ENCODE data around the gene RASL10B. TPM values are rescaled to one million over a fixed set of nuclear protein-coding genes. Genes with fewer than 3 reads are reported as not detected.

RASL10B gene
- total and polyA plus RNA-seq, 7 donors, result 3.4 to 10.7 (median 6.8) TPM

- H3K9me3 ChIP-seq, result no peaks in the 10 kb centered on the region
- H3K4me3 ChIP-seq, result peak overlapping the region; percentile 68
- H3K4me1 ChIP-seq, result peaks cover 6% of the 10 kb centered on the region
- TF ChIP-seq CTCF (IDR thresholded peaks at IDR 0.05), result no peak
- WGBS, 3 donors, result 13 to 31% (median 22%) methylated on average over 23 to 45 of the region's 47 CpGs
- H3K27me3 ChIP-seq (ENCODE audit: insufficient read depth in 3 of 3, low read length in 2 of 3), result no peaks in the 10 kb centered on the region
- intact Hi-C loops (cut with DNase I), result no loop called here
- DNase-seq (no peak), ATAC-seq (peak; percentile 37 to 46 (median 46))
- H3K36me3 ChIP-seq (ENCODE audit: insufficient read depth in 1 of 2, low read depth in 1 of 2), result no peaks in the 10 kb centered on the region
- H3K27ac ChIP-seq, result peak overlapping the region; percentile 47
These were observed 722 bp downstream of the RASL10B start for GRCh38 chr17:35731917-35732805.

- ATAC-seq (peak in 1 of 4 donors; percentile 2), DNase-seq (no peak)
- no peak overlapping the region for H3K27ac ChIP-seq
- H3K4me1 ChIP-seq, result peaks cover 6% of the 10 kb centered on the region
- intact Hi-C loops (cut with DNase I), result no loop called here
- no peaks in the 10 kb centered on the region for H3K36me3 ChIP-seq (ENCODE audit: insufficient read depth in 1 of 2, low read depth in 1 of 2)
- no peak overlapping the region for H3K4me3 ChIP-seq
- no peak for TF ChIP-seq CTCF (IDR thresholded peaks at IDR 0.05)
- no peaks in the 10 kb centered on the region for H3K9me3 ChIP-seq
- 55 to 60% (median 58%) methylated on average over 1 of the region's 1 CpG for WGBS, 3 donors
- H3K27me3 ChIP-seq (ENCODE audit: insufficient read depth in 3 of 3, low read length in 2 of 3), result no peaks in the 10 kb centered on the region
These were observed 1.3 kb downstream of the RASL10B start for GRCh38 chr17:35732806-35733136.

- Histone ChIP-seq H3K36me3 (ENCODE audit: insufficient read depth in 1 of 2, low read depth in 1 of 2) (no peaks in the 10 kb centered on the region), H3K27me3 (ENCODE audit: insufficient read depth in 3 of 3, low read length in 2 of 3) (no peaks in the 10 kb centered on the region), H3K4me3 (no peak overlapping the region), H3K27ac (no peak overlapping the region), H3K9me3 (no peaks in the 10 kb centered on the region), H3K4me1 (peaks cover 6% of the 10 kb centered on the region)
- intact Hi-C loops (cut with DNase I), result no loop called here
- no peak for TF ChIP-seq CTCF (IDR thresholded peaks at IDR 0.05)
- DNase-seq (no peak), ATAC-seq (no peak)
- WGBS, 3 donors, result 73 to 89% (median 75%) methylated on average over 6 of the region's 6 CpGs
These were observed 1.9 kb downstream of the RASL10B start for GRCh38 chr17:35733366-35733765.

GRCh38 chr17:35734396-35734795, 3.0 kb downstream of the RASL10B start:
- 78 to 87% (median 83%) methylated on average over 7 of the region's 7 CpGs for WGBS, 3 donors
- no peak for DNase-seq

More at GRCh38 chr17:35734396-35734795, 3.0 kb downstream of the RASL10B start:
- no peak for TF ChIP-seq CTCF (IDR thresholded peaks at IDR 0.05)
- no peak overlapping the region for H3K4me3 ChIP-seq
- H3K9me3 ChIP-seq, result no peaks in the 10 kb centered on the region
- H3K36me3 ChIP-seq (ENCODE audit: insufficient read depth in 1 of 2, low read depth in 1 of 2), result no peaks in the 10 kb centered on the region
- no peak overlapping the region for H3K27ac ChIP-seq
- peaks cover 6% of the 10 kb centered on the region for H3K4me1 ChIP-seq
- H3K27me3 ChIP-seq (ENCODE audit: insufficient read depth in 3 of 3, low read length in 2 of 3), result peaks cover 0 to under 1% (median 0%) of the 10 kb centered on the region in 3 donors
- intact Hi-C loops (cut with DNase I), result no loop called here
- ATAC-seq, result no peak
